ENCODE data around the gene ABHD14A. TPM values are rescaled to one million over a fixed set of nuclear protein-coding genes. Genes with fewer than 3 reads are reported as not detected.

ABHD14A gene
- total and polyA plus RNA-seq, 8 donors = 14.7 to 30.2 (median 22.3) TPM

DNA sequence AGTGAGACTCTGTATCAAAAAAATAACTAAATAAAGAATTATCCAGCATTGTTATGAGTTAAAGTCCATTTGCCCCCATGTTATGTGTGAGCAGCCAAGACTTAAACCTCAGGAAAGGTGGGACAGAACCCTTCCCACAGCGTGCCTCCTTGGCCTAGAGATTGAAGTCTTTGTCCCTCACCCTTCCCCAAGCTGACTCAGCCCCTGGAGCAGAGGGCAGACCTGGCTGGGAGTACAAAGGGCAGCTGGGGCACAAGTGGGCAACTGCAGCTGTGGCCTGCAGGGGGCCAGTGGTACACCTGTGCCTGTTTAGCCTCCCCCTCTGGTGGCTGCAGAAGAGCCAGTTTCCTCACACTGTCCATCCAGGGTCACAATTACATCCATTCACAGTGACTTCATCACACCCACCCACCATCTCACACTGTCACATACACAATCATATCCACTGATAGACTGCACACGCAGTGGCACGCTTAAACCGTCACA, 7.5 kb downstream of the ABHD14A start:
- TF ChIP-seq, protein P1, sequence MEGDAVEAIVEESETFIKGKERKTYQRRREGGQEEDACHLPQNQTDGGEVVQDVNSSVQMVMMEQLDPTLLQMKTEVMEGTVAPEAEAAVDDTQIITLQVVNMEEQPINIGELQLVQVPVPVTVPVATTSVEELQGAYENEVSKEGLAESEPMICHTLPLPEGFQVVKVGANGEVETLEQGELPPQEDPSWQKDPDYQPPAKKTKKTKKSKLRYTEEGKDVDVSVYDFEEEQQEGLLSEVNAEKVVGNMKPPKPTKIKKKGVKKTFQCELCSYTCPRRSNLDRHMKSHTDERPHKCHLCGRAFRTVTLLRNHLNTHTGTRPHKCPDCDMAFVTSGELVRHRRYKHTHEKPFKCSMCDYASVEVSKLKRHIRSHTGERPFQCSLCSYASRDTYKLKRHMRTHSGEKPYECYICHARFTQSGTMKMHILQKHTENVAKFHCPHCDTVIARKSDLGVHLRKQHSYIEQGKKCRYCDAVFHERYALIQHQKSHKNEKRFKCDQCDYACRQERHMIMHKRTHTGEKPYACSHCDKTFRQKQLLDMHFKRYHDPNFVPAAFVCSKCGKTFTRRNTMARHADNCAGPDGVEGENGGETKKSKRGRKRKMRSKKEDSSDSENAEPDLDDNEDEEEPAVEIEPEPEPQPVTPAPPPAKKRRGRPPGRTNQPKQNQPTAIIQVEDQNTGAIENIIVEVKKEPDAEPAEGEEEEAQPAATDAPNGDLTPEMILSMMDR (IDR thresholded peaks at IDR 0.05) = peak in 1 of 2 donors; percentile 43
- intact Hi-C loops (cut with DNase I) = no loop called here
- no peaks in the 10 kb centered on the region for H3K27me3 ChIP-seq
- no peaks in the 10 kb centered on the region for H3K9me3 ChIP-seq
- ATAC-seq = peak; percentile 41
- peak overlapping the region; percentile 92 to 96 for H3K27ac ChIP-seq
- peak in 2 of 4 donors; percentile 40 to 57 for DNase-seq
- peak overlapping the region; percentile 48 to 65 for H3K4me3 ChIP-seq
- no peaks in the 10 kb centered on the region for H3K36me3 ChIP-seq
- H3K4me1 ChIP-seq = peaks cover 16 to 28% of the 10 kb centered on the region in 2 donors

DNA sequence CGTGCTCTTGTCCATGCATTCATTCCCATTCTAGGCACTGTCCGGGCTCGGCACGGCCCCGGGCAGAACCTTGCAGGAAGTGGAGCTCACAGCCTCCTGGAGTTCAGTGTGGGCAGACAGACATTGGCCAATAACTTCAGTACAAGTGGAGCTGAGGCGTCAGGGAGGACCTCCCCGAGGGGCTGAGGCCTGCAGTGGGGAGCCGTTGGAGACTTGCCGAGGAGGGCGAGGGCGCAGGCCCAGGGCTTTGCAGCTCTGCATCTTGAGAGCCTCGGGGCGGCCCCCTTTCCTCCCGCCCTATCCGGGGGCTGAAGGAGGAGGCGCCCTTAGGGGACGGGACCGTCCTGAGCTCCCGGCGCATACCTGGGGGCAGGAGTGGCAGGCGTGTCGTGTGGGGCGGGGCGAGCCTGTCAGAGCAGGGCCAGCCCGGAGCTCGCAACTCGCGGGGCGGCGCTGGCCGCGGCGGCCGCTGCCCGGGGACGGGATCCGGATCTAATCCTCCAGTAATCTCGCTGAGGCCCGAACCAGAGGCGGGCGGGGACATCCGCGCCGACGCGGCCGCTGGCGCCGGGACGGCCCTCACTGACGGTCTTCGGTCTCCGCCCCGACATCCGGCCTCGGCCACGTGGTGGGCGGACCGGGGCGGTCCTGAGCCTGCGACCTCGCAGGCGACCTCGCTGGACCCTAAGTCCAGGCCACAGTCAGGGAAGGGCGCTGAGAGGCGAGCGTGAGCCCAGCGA, 8.1 kb downstream of the ABHD14A start, which contains the start of gene ACY1:
ACY1 (plus strand) TSS at position 698 of the 740 bp plus-strand sequence. CDS start 530 bp downstream, outside the sequence.
- TF ChIP-seq, protein P1 (IDR thresholded peaks at IDR 0.05) = no peak
- no peaks in the 10 kb centered on the region for H3K27me3 ChIP-seq
- H3K4me3 ChIP-seq = peak within 1 kb of the TSS; percentile 48 to 65
- intact Hi-C loops (cut with DNase I) = no loop called here
- peak within 1 kb of the TSS; percentile 92 to 96 for H3K27ac ChIP-seq
- H3K9me3 ChIP-seq = no peaks in the 10 kb centered on the region
- peak; percentile 94 for ATAC-seq
- H3K4me1 ChIP-seq = peaks cover 16 to 28% of the 10 kb centered on the region in 2 donors
- no peaks in the 10 kb centered on the region for H3K36me3 ChIP-seq
- DNase-seq = peak; percentile 85 to 96 (median 92)

DNA sequence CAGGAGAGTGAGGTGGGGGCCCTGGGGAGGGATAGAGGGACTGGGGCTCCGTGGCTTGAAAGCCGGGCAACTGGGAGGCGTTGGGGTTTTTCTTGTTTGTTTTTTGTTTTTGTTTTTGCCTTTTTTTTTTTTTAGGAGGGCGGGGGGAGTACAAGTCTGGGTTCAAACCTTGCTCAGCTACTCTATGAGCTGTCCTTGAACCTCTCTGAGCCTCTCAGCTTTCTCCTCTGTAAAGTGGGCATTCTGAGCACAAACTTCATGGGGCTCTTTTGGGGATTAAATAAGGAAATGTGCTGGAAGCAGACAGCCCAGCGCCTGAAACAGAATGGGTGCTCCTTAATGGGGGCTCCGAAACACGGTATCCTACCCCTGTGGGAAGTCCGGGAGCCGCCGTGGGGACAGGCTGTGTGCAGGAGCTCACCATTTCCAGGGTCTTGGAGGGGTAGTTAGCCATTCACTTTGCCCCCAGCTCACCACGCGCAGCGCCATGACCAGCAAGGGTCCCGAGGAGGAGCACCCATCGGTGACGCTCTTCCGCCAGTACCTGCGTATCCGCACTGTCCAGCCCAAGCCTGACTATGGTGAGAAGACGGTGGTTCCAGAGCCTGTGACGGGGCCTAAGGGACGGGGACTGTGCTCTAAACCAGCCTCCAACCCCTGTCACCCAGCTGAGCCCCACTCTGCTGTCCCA, 8.9 kb downstream of the ABHD14A start:
- Histone ChIP-seq H3K9me3 (no peaks in the 10 kb centered on the region), H3K36me3 (no peaks in the 10 kb centered on the region), H3K4me3 (peak overlapping the region; percentile 48 to 65), H3K27me3 (no peaks in the 10 kb centered on the region), H3K27ac (peak overlapping the region; percentile 92 to 96), H3K4me1 (peaks cover 16 to 28% of the 10 kb centered on the region in 2 donors)
- DNase-seq (no peak), ATAC-seq (no peak)
- TF ChIP-seq, protein P1 (IDR thresholded peaks at IDR 0.05) = no peak
- intact Hi-C loops (cut with DNase I) = no loop called here

DNA sequence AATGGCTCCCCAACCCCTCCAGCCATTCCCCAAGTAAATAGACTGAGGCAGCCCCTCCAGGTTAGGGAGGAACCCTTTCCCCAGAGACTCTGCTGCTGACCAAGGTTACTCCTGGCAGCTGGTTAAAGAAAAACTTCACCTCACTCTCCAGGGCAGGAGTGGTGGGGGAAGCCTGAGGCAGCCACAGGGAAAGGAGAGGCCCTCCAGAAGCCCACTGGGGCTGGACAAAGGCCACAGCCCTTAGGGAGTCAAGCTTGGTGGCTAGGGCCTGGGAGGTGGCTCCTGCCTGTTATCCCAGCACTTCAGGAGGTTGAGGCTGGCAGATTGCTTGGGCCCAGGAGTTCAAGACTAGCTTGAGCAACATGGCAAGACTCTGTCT, 9.4 kb downstream of the ABHD14A start:
- Histone ChIP-seq H3K27ac (peak overlapping the region; percentile 92 to 96), H3K4me1 (peaks cover 16 to 28% of the 10 kb centered on the region in 2 donors), H3K36me3 (no peaks in the 10 kb centered on the region), H3K9me3 (no peaks in the 10 kb centered on the region), H3K27me3 (no peaks in the 10 kb centered on the region), H3K4me3 (peak overlapping the region in 1 of 2 donors; percentile 65)
- no peak for DNase-seq
- intact Hi-C loops (cut with DNase I) = no loop called here
- TF ChIP-seq, protein P1 (IDR thresholded peaks at IDR 0.05) = no peak
- no peak for ATAC-seq

DNA sequence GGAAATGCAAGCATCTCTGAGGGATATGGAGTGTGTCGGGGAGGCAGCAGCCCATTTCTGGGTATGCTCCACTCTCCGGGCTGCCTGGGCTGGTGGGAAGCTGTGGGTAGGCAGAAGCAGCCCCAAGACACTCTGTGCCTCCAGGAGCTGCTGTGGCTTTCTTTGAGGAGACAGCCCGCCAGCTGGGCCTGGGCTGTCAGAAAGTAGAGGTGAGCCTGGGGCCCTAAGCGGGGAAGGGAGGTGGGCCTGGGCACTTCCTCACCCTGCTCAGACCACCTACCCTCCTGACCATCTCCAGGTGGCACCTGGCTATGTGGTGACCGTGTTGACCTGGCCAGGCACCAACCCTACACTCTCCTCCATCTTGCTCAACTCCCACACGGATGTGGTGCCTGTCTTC, 10.2 kb downstream of the ABHD14A start:
- ATAC-seq (no peak), DNase-seq (no peak)
- TF ChIP-seq, protein P1 (IDR thresholded peaks at IDR 0.05) = no peak
- Histone ChIP-seq H3K4me1 (peaks cover 16 to 28% of the 10 kb centered on the region in 2 donors), H3K27me3 (no peaks in the 10 kb centered on the region), H3K4me3 (no peak overlapping the region), H3K9me3 (no peaks in the 10 kb centered on the region), H3K27ac (no peak overlapping the region), H3K36me3 (no peaks in the 10 kb centered on the region)
- intact Hi-C loops (cut with DNase I) = no loop called here
